ENCODE results near the gene SETDB2. TPM values are rescaled to one million over a fixed set of nuclear protein-coding genes. Genes with fewer than 3 reads are reported as not detected.

The SETDB2 gene
- total RNA-seq, 1 experiment from 2014 or later = 34.0 TPM

- H3K79me2 ChIP-seq (ENCODE audit: low read length) = peaks cover 92% of the 10 kb centered on the region
- no peak overlapping the region; the same call in 1 of the 2 replicates for H3K27ac ChIP-seq (ENCODE audit: low read length)
- no peak for DNase-seq
- no peak overlapping the region for H2AFZ ChIP-seq (ENCODE audit: low read length)
- H3K4me3 ChIP-seq (ENCODE audit: low read length) = no peak overlapping the region
- H3K36me3 ChIP-seq (ENCODE audit: insufficient read depth, low read length) = peaks cover 51% of the 10 kb centered on the region
- H3K27me3 ChIP-seq (ENCODE audit: low read length) = no peaks in the 10 kb centered on the region
- H3K9ac ChIP-seq (ENCODE audit: low read length) = no peak overlapping the region
- peaks cover 33% of the 10 kb centered on the region for H3K4me1 ChIP-seq (ENCODE audit: low read length)
- H4K20me1 ChIP-seq (ENCODE audit: insufficient read depth, low read depth, low read length) = no peaks in the 10 kb centered on the region
- H3K4me2 ChIP-seq (ENCODE audit: low read depth, low read length, poor library complexity, severe bottlenecking) = no peak overlapping the region
- no peaks in the 10 kb centered on the region for H3K9me3 ChIP-seq (ENCODE audit: low read length)
- H3K9me2 ChIP-seq (replicated peaks; ENCODE audit: insufficient read depth, low read length) = no peaks in the 10 kb centered on the region
Observed at GRCh38 chr13:49450105-49450819, 6.2 kb downstream of the SETDB2 start.

- Histone ChIP-seq H3K9me3 (ENCODE audit: low read length) (no peaks in the 10 kb centered on the region), H3K4me2 (ENCODE audit: low read depth, low read length, poor library complexity, severe bottlenecking) (no peak overlapping the region), H2AFZ (ENCODE audit: low read length) (no peak overlapping the region), H3K9ac (ENCODE audit: low read length) (no peak overlapping the region), H3K4me1 (ENCODE audit: low read length) (peaks cover 9% of the 10 kb centered on the region), H3K27ac (ENCODE audit: low read length) (no peak overlapping the region), H4K20me1 (ENCODE audit: insufficient read depth, low read depth, low read length) (no peaks in the 10 kb centered on the region), H3K27me3 (ENCODE audit: low read length) (no peaks in the 10 kb centered on the region), H3K36me3 (ENCODE audit: insufficient read depth, low read length) (peaks cover 55% of the 10 kb centered on the region), H3K79me2 (ENCODE audit: low read length) (peaks cover 89% of the 10 kb centered on the region), H3K4me3 (ENCODE audit: low read length) (no peak overlapping the region), H3K9me2 (replicated peaks; ENCODE audit: insufficient read depth, low read length) (no peaks in the 10 kb centered on the region)
- no peak for DNase-seq
Observed at GRCh38 chr13:49452725-49453457, 8.8 kb downstream of the SETDB2 start.

- Histone ChIP-seq H4K20me1 (ENCODE audit: insufficient read depth, low read depth, low read length) (no peaks in the 10 kb centered on the region), H3K79me2 (ENCODE audit: low read length) (peaks cover 89% of the 10 kb centered on the region), H3K9ac (ENCODE audit: low read length) (no peak overlapping the region), H3K27ac (ENCODE audit: low read length) (no peak overlapping the region), H3K9me2 (replicated peaks; ENCODE audit: insufficient read depth, low read length) (no peaks in the 10 kb centered on the region), H3K27me3 (ENCODE audit: low read length) (no peaks in the 10 kb centered on the region), H3K4me1 (ENCODE audit: low read length) (peaks cover 3% of the 10 kb centered on the region; the same call in 1 of the 2 replicates), H2AFZ (ENCODE audit: low read length) (no peak overlapping the region), H3K4me3 (ENCODE audit: low read length) (no peak overlapping the region), H3K36me3 (ENCODE audit: insufficient read depth, low read length) (peaks cover 53% of the 10 kb centered on the region), H3K4me2 (ENCODE audit: low read depth, low read length, poor library complexity, severe bottlenecking) (no peak overlapping the region), H3K9me3 (ENCODE audit: low read length) (no peaks in the 10 kb centered on the region)
- DNase-seq = no peak
Observed at GRCh38 chr13:49453465-49453864, 9.4 kb downstream of the SETDB2 start.

GRCh38 chr13:49454388-49455006, 10.4 kb downstream of the SETDB2 start:
- Histone ChIP-seq H3K4me1 (ENCODE audit: low read length) (no peaks in the 10 kb centered on the region; the same call in 1 of the 2 replicates), H3K27ac (ENCODE audit: low read length) (0 out of 2 replicates have a peak overlapping the region, but pooled peaks have one; percentile 22), H2AFZ (ENCODE audit: low read length) (no peak overlapping the region), H3K27me3 (ENCODE audit: low read length) (no peaks in the 10 kb centered on the region), H4K20me1 (ENCODE audit: insufficient read depth, low read depth, low read length) (no peaks in the 10 kb centered on the region), H3K4me3 (ENCODE audit: low read length) (no peak overlapping the region), H3K4me2 (ENCODE audit: low read depth, low read length, poor library complexity, severe bottlenecking) (no peak overlapping the region), H3K9me3 (ENCODE audit: low read length) (no peaks in the 10 kb centered on the region), H3K79me2 (ENCODE audit: low read length) (peaks cover 86% of the 10 kb centered on the region), H3K36me3 (ENCODE audit: insufficient read depth, low read length) (peaks cover 54% of the 10 kb centered on the region), H3K9me2 (replicated peaks; ENCODE audit: insufficient read depth, low read length) (no peaks in the 10 kb centered on the region), H3K9ac (ENCODE audit: low read length) (no peak overlapping the region)
- no peak for DNase-seq

GRCh38 chr13:49455007-49455398, 10.9 kb downstream of the SETDB2 start:
- Histone ChIP-seq H2AFZ (ENCODE audit: low read length) (no peak overlapping the region), H3K36me3 (ENCODE audit: insufficient read depth, low read length) (peaks cover 55% of the 10 kb centered on the region), H3K9ac (ENCODE audit: low read length) (no peak overlapping the region), H3K9me2 (replicated peaks; ENCODE audit: insufficient read depth, low read length) (no peaks in the 10 kb centered on the region), H3K4me2 (ENCODE audit: low read depth, low read length, poor library complexity, severe bottlenecking) (no peak overlapping the region), H4K20me1 (ENCODE audit: insufficient read depth, low read depth, low read length) (no peaks in the 10 kb centered on the region), H3K4me3 (ENCODE audit: low read length) (no peak overlapping the region), H3K27me3 (ENCODE audit: low read length) (no peaks in the 10 kb centered on the region), H3K9me3 (ENCODE audit: low read length) (no peaks in the 10 kb centered on the region), H3K79me2 (ENCODE audit: low read length) (peaks cover 83% of the 10 kb centered on the region), H3K27ac (ENCODE audit: low read length) (0 out of 2 replicates have a peak overlapping the region, but pooled peaks have one; percentile 22), H3K4me1 (ENCODE audit: low read length) (no peaks in the 10 kb centered on the region; the same call in 1 of the 2 replicates)
- no peak for DNase-seq

GRCh38 chr13:49456156-49456555, 12.1 kb downstream of the SETDB2 start:
- DNase-seq = no peak
- no peak overlapping the region for H3K9ac ChIP-seq (ENCODE audit: low read length)
- H3K27me3 ChIP-seq (ENCODE audit: low read length) = no peaks in the 10 kb centered on the region
- no peaks in the 10 kb centered on the region for H4K20me1 ChIP-seq (ENCODE audit: insufficient read depth, low read depth, low read length)
- H3K79me2 ChIP-seq (ENCODE audit: low read length) = peaks cover 78% of the 10 kb centered on the region
- H3K4me2 ChIP-seq (ENCODE audit: low read depth, low read length, poor library complexity, severe bottlenecking) = no peak overlapping the region
- no peak overlapping the region for H3K27ac ChIP-seq (ENCODE audit: low read length)
- H3K9me2 ChIP-seq (replicated peaks; ENCODE audit: insufficient read depth, low read length) = no peaks in the 10 kb centered on the region
- no peaks in the 10 kb centered on the region; the same call in 1 of the 2 replicates for H3K9me3 ChIP-seq (ENCODE audit: low read length)
- no peak overlapping the region for H3K4me3 ChIP-seq (ENCODE audit: low read length)
- H3K4me1 ChIP-seq (ENCODE audit: low read length) = no peaks in the 10 kb centered on the region; the same call in 1 of the 2 replicates
- H2AFZ ChIP-seq (ENCODE audit: low read length) = no peak overlapping the region
- H3K36me3 ChIP-seq (ENCODE audit: insufficient read depth, low read length) = peaks cover 67% of the 10 kb centered on the region

GRCh38 chr13:49457221-49457620, 13.1 kb downstream of the SETDB2 start:
- H3K79me2 ChIP-seq (ENCODE audit: low read length) = peaks cover 75% of the 10 kb centered on the region
- no peaks in the 10 kb centered on the region for H3K9me2 ChIP-seq (replicated peaks; ENCODE audit: insufficient read depth, low read length)
- no peaks in the 10 kb centered on the region for H4K20me1 ChIP-seq (ENCODE audit: insufficient read depth, low read depth, low read length)
- no peak overlapping the region for H2AFZ ChIP-seq (ENCODE audit: low read length)
- H3K9ac ChIP-seq (ENCODE audit: low read length) = no peak overlapping the region
- H3K27me3 ChIP-seq (ENCODE audit: low read length) = no peaks in the 10 kb centered on the region
- H3K4me1 ChIP-seq (ENCODE audit: low read length) = no peaks in the 10 kb centered on the region; the same call in 1 of the 2 replicates
- peaks cover 72% of the 10 kb centered on the region for H3K36me3 ChIP-seq (ENCODE audit: insufficient read depth, low read length)
- no peak overlapping the region for H3K4me3 ChIP-seq (ENCODE audit: low read length)
- H3K4me2 ChIP-seq (ENCODE audit: low read depth, low read length, poor library complexity, severe bottlenecking) = no peak overlapping the region
- peaks cover 10% of the 10 kb centered on the region; the same call in 1 of the 2 replicates for H3K9me3 ChIP-seq (ENCODE audit: low read length)
- no peak overlapping the region for H3K27ac ChIP-seq (ENCODE audit: low read length)
- DNase-seq = no peak

GRCh38 chr13:49459580-49459979, 15.5 kb downstream of the SETDB2 start:
- Histone ChIP-seq H3K9me2 (replicated peaks; ENCODE audit: insufficient read depth, low read length) (no peaks in the 10 kb centered on the region; the same call in 1 of the 2 replicates), H3K4me1 (ENCODE audit: low read length) (no peaks in the 10 kb centered on the region; the same call in 1 of the 2 replicates), H3K9ac (ENCODE audit: low read length) (no peak overlapping the region), H2AFZ (ENCODE audit: low read length) (no peak overlapping the region), H3K27ac (ENCODE audit: low read length) (no peak overlapping the region), H3K36me3 (ENCODE audit: insufficient read depth, low read length) (peaks cover 86% of the 10 kb centered on the region), H3K27me3 (ENCODE audit: low read length) (no peaks in the 10 kb centered on the region), H3K4me2 (ENCODE audit: low read depth, low read length, poor library complexity, severe bottlenecking) (no peak overlapping the region), H3K9me3 (ENCODE audit: low read length) (peaks cover 10% of the 10 kb centered on the region; the same call in 1 of the 2 replicates), H3K4me3 (ENCODE audit: low read length) (no peak overlapping the region), H4K20me1 (ENCODE audit: insufficient read depth, low read depth, low read length) (no peaks in the 10 kb centered on the region), H3K79me2 (ENCODE audit: low read length) (peaks cover 57% of the 10 kb centered on the region)
- DNase-seq = no peak
